GM13976 (cell line): ENCODE measurements around the gene TSHZ2.
"Not testable (repeated sequence)": the region's sequence is repeated elsewhere in the genome, so short reads cannot be mapped to it uniquely, and the experiment has no call there.

Experiments
- DNase-seq: peaks from one replicate; pipeline ENCODE4 v3.0.0; 2012; ENCODE audit warnings: low spot score
- CTCF ChIP-seq: IDR thresholded peaks from 2 replicates; pipeline ENCODE4 v1.5.1; 2012; ENCODE audit warnings: borderline replicate concordance, mild to moderate bottlenecking; ENCODE audit not compliant: insufficient read depth; ENCODE audit errors: extremely low read depth, missing control alignments, control extremely low read depth
- in situ Hi-C: fragments of 300-500 bp; cut with MboI; formaldehyde crosslinking; loops from one replicate; pipeline ENCODE4 v1.12.0; 2022; ENCODE audit warnings: low sequenced_read_pairs, mixed read lengths, inconsistent platforms; ENCODE audit not compliant: unreplicated experiment

Gene TSHZ2

GRCh38 chr20:53020834-53021233 is 48.7 kb downstream of the TSHZ2 start:
- in situ Hi-C loops, result no loop called here
- no peak for TF ChIP-seq CTCF
- DNase-seq, result no peak

GRCh38 chr20:53021934-53022333 is 49.8 kb downstream of the TSHZ2 start:
- in situ Hi-C loops, result no loop called here
- no peak for DNase-seq
- no peak for TF ChIP-seq CTCF

GRCh38 chr20:53023732-53024520 is 51.8 kb downstream of the TSHZ2 start:
- no peak for DNase-seq
- in situ Hi-C loops, result no loop called here
- no peak for TF ChIP-seq CTCF

- DNase-seq, in situ Hi-C loops: not testable (repeated sequence)
Measured at GRCh38 chr20:53024653-53025052, 52.5 kb downstream of the TSHZ2 start.

GRCh38 chr20:53027089-53027488 is 54.9 kb downstream of the TSHZ2 start:
- no peak for TF ChIP-seq CTCF
- in situ Hi-C loops, result no loop called here
- no peak for DNase-seq

GRCh38 chr20:53028337-53029007 is 56.3 kb downstream of the TSHZ2 start:
- in situ Hi-C loops, result no loop called here
- DNase-seq, result no peak
- TF ChIP-seq CTCF, result no peak

GRCh38 chr20:53030061-53030460 is 57.9 kb downstream of the TSHZ2 start:
- no peak for DNase-seq
- in situ Hi-C loops, result no loop called here
- TF ChIP-seq CTCF, result no peak
